Fibroblast of lung (primary cell): ENCODE measurements around the gene TRIM71. TPM values are rescaled to one million over a fixed set of nuclear protein-coding genes. Genes with fewer than 3 reads are reported as not detected.

Experiments
- DNase-seq, 2 donors: peaks; one replicate each; pipeline versions ENCODE4 v3.0.0 to v3.0.0-alpha.2; 2010; ENCODE audit warnings: low read depth in 2 of 2
- H2AFZ ChIP-seq: 2 replicates; pipeline ENCODE4 v1.5.1; 2012; ENCODE audit warnings: low read length, control low read depth, inconsistent platforms
- H3K27ac ChIP-seq: 2 replicates; pipeline ENCODE4 v1.5.1; 2011; ENCODE audit warnings: low read length, control low read depth; ENCODE audit not compliant: insufficient read depth
- H3K27me3 ChIP-seq: 2 replicates; pipeline ENCODE4 v1.5.1; 2011; ENCODE audit warnings: mild to moderate bottlenecking, low read length; ENCODE audit not compliant: control insufficient read depth, insufficient read depth
- H3K36me3 ChIP-seq: 2 replicates; pipeline ENCODE4 v1.5.1; 2011; ENCODE audit warnings: low read length; ENCODE audit not compliant: control insufficient read depth, insufficient read depth
- H3K4me1 ChIP-seq: 2 replicates; pipeline ENCODE4 v1.5.1; 2011; ENCODE audit warnings: low read length; ENCODE audit not compliant: control insufficient read depth, insufficient read depth; ENCODE audit errors: extremely low read depth
- H3K4me2 ChIP-seq: 2 replicates; pipeline ENCODE4 v1.5.1; 2011; ENCODE audit warnings: low read length, control low read depth; ENCODE audit not compliant: insufficient read depth; ENCODE audit errors: extremely low read depth
- H3K4me3 ChIP-seq, 4 experiments: fragments of 200-600 bp in 1 of 4; sonication (generic) in 1 of 4; replicated peaks in 1 of 4; 2 replicates each; pipeline ENCODE4 v1.5.1; 2011 to 2016; ENCODE audit warnings: low read length in 4 of 4, low read depth in 3 of 4, mild to moderate bottlenecking in 3 of 4, control low read depth in 2 of 4, inconsistent platforms in 1 of 4, mixed read lengths in 1 of 4; ENCODE audit not compliant: insufficient read depth in 1 of 4; ENCODE audit errors: control extremely low read depth in 1 of 4
- H3K79me2 ChIP-seq: 2 replicates; pipeline ENCODE4 v1.5.1; 2012; ENCODE audit warnings: mild to moderate bottlenecking, low read length, inconsistent platforms; ENCODE audit not compliant: control insufficient read depth, insufficient read depth
- H3K9ac ChIP-seq: 2 replicates; pipeline ENCODE4 v1.5.1; 2011; ENCODE audit warnings: mild to moderate bottlenecking, low read length, control low read depth; ENCODE audit not compliant: insufficient read depth
- H3K9me3 ChIP-seq: 2 replicates; pipeline ENCODE4 v1.5.1; 2012; ENCODE audit warnings: low read depth, low read length; ENCODE audit not compliant: control insufficient read depth, insufficient read depth
- H4K20me1 ChIP-seq: 2 replicates; pipeline ENCODE4 v1.5.1; 2011; ENCODE audit warnings: low read length; ENCODE audit not compliant: control insufficient read depth, insufficient read depth; ENCODE audit errors: extremely low read depth
- EZH2 ChIP-seq: IDR thresholded peaks from 2 replicates; pipeline ENCODE4 v1.5.1; 2012; ENCODE audit warnings: low read length, control low read depth, mild to moderate bottlenecking; ENCODE audit errors: missing control alignments
- polyA plus RNA-seq, 2 donors: library from polyadenylated mRNA; depleted of rRNA in 1 of 2; stranded (reverse) in 1 of 2; unstranded in 1 of 2; fragments of >200 nt; gene quantifications; 2 replicates each; pipeline ENCODE4 v1.2.1, GENCODE V29; 2011 to 2012; ENCODE audit warnings: missing spikeins in 1 of 2
- total RNA-seq: library from RNA; depleted of rRNA; stranded (reverse); fragments of >200 nt; gene quantifications from 2 replicates; pipeline ENCODE4 v1.2.1, GENCODE V29; 2014
- TF ChIP-seq, protein P1 (sequence below), 2 donors: IDR thresholded peaks in 1 of 2; conservative IDR thresholded peaks in 1 of 2; 1 replicate in 1 of 2; 2 replicates in 1 of 2; pipeline ENCODE4 v1.5.1; 2011 to 2012; ENCODE audit warnings: low read length in 2 of 2, control low read depth in 1 of 2, inconsistent platforms in 1 of 2, low read depth in 1 of 2, mild to moderate bottlenecking in 1 of 2

TRIM71 gene
- total and polyA plus RNA-seq, 2 donors (not counting 1 experiment from before 2014, with no cell fraction given): under 0.01 to 0.02 TPM

GRCh38 chr3:32883817-32884216 lies 66.0 kb downstream of the TRIM71 start:
- Histone ChIP-seq H3K9me3 (no peaks in the 10 kb centered on the region), H3K4me1 (no peaks in the 10 kb centered on the region)
- no peak for TF ChIP-seq EZH2
- TF ChIP-seq, protein P1, sequence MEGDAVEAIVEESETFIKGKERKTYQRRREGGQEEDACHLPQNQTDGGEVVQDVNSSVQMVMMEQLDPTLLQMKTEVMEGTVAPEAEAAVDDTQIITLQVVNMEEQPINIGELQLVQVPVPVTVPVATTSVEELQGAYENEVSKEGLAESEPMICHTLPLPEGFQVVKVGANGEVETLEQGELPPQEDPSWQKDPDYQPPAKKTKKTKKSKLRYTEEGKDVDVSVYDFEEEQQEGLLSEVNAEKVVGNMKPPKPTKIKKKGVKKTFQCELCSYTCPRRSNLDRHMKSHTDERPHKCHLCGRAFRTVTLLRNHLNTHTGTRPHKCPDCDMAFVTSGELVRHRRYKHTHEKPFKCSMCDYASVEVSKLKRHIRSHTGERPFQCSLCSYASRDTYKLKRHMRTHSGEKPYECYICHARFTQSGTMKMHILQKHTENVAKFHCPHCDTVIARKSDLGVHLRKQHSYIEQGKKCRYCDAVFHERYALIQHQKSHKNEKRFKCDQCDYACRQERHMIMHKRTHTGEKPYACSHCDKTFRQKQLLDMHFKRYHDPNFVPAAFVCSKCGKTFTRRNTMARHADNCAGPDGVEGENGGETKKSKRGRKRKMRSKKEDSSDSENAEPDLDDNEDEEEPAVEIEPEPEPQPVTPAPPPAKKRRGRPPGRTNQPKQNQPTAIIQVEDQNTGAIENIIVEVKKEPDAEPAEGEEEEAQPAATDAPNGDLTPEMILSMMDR (conservative IDR thresholded peaks at IDR 0.05 in 1 of 2, IDR thresholded peaks at IDR 0.05 in 1 of 2; ENCODE audit: low read depth in 1 of 2, low read length in 2 of 2): no peak

GRCh38 chr3:32884591-32884990 lies 66.8 kb downstream of the TRIM71 start:
- Histone ChIP-seq H3K36me3 (no peaks in the 10 kb centered on the region), H3K4me1 (no peaks in the 10 kb centered on the region), H4K20me1 (no peaks in the 10 kb centered on the region), H3K27me3 (peaks cover 4% of the 10 kb centered on the region), H3K79me2 (no peaks in the 10 kb centered on the region), H3K27ac (no peak overlapping the region), H2AFZ (no peak overlapping the region), H3K9me3 (no peaks in the 10 kb centered on the region), H3K9ac (no peak overlapping the region), H3K4me2 (no peak overlapping the region), H3K4me3 (no peak overlapping the region)
- DNase-seq: no peak
- TF ChIP-seq, protein P1 (conservative IDR thresholded peaks at IDR 0.05 in 1 of 2, IDR thresholded peaks at IDR 0.05 in 1 of 2; ENCODE audit: low read depth in 1 of 2, low read length in 2 of 2): no peak
- TF ChIP-seq EZH2: no peak

More at GRCh38 chr3:32883817-32884216, 66.0 kb downstream of the TRIM71 start:
- no peak overlapping the region for H3K9ac ChIP-seq
- H4K20me1 ChIP-seq: no peaks in the 10 kb centered on the region
- H3K36me3 ChIP-seq: no peaks in the 10 kb centered on the region
- H3K4me3 ChIP-seq: no peak overlapping the region
- H3K79me2 ChIP-seq: no peaks in the 10 kb centered on the region
- H3K27ac ChIP-seq: no peak overlapping the region
- H2AFZ ChIP-seq: no peak overlapping the region
- H3K27me3 ChIP-seq: peaks cover 4% of the 10 kb centered on the region
- no peak overlapping the region for H3K4me2 ChIP-seq
- no peak for DNase-seq

DNA sequence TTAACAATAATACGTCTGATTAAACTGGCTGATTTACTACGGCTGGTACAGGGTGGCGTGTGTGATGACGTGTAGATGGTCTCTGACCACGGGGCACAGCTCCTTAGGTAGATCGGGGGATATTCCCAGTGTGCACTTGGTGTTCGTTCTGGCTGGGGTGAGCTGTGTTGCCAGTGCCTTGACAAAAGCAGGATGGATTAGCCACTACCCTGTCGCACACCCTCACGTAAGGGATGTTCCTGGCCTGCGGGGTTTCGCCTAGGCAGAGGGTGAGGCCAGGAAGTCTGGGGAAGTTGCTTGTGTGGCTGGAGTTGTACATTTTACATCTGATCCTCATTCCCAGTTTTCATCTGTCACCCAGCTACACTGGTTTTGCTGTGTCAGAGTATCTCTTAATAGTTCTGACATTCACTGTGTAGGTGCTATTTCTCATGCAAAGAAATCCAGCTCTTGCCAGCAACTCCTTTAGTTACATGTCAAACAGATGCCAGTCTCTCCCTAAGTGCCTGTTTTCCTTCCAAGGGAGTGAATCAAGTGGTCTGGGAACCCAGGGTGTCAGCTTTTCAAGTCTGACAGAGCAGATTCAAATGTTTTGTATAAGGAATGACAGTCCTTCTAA lies 67.6 kb downstream of the TRIM71 start:
- TF ChIP-seq, protein P1 (conservative IDR thresholded peaks at IDR 0.05 in 1 of 2, IDR thresholded peaks at IDR 0.05 in 1 of 2; ENCODE audit: low read depth in 1 of 2, low read length in 2 of 2): no peak
- no peak for TF ChIP-seq EZH2
- H3K4me2 ChIP-seq: no peak overlapping the region
- no peak overlapping the region for H3K9ac ChIP-seq
- DNase-seq: no peak
- no peak overlapping the region for H3K4me3 ChIP-seq
- H3K9me3 ChIP-seq: no peaks in the 10 kb centered on the region
- no peaks in the 10 kb centered on the region for H4K20me1 ChIP-seq
- H3K36me3 ChIP-seq: no peaks in the 10 kb centered on the region
- H3K4me1 ChIP-seq: no peaks in the 10 kb centered on the region
- H3K27me3 ChIP-seq: peaks cover 4% of the 10 kb centered on the region
- H3K79me2 ChIP-seq: no peaks in the 10 kb centered on the region
- no peak overlapping the region for H2AFZ ChIP-seq
- H3K27ac ChIP-seq: no peak overlapping the region
